Mucosa of descending colon (tissue), 3 donors: Measurements from ENCODE around the gene ERI2. TPM values are rescaled to one million over a fixed set of nuclear protein-coding genes. Genes with fewer than 3 reads are reported as not detected.
A peak's percentile ranks its signal among the peaks of the same experiment; 100 is the strongest.
"Not testable (repeated sequence)": the region's sequence is repeated elsewhere in the genome, so short reads cannot be mapped to it uniquely, and the experiment has no call there.

Experiments used
- ATAC-seq: fragments of 200-7000 bp; cut with Tn5 transposase; one replicate; pipeline ENCODE4 v1.9.1; 2020; ENCODE audit warnings: mild to moderate bottlenecking, moderate library complexity
- DNase-seq, 3 donors: peaks; one replicate each; pipeline ENCODE4 v3.0.0-alpha.2; 2020
- H3K36me3 ChIP-seq: fragments of 200-600 bp; one replicate; pipeline ENCODE4 v1.8.0; 2021; ENCODE audit warnings: low read depth, mild to moderate bottlenecking
- H3K4me1 ChIP-seq: fragments of 200-600 bp; one replicate; pipeline ENCODE4 v1.8.0; 2021; ENCODE audit warnings: low read depth, mild to moderate bottlenecking
- H3K4me3 ChIP-seq: fragments of 200-600 bp; one replicate; pipeline ENCODE4 v1.8.0; 2021; ENCODE audit warnings: mild to moderate bottlenecking
- H3K9me3 ChIP-seq: fragments of 200-600 bp; one replicate; pipeline ENCODE4 v1.8.0; 2021; ENCODE audit warnings: mild to moderate bottlenecking
- intact Hi-C, 2 donors: fragments of 100-400 bp; cut with DNase I in 1 of 2; cut with micrococcal nuclease in 1 of 2; formaldehyde crosslinking; loops; one replicate each; pipeline versions ENCODE4 v1.11.0 to v1.11.1; 2022; cut with DNase I, micrococcal nuclease
- total RNA-seq, 3 donors: library from RNA; stranded (reverse); fragmentation: NEBNext Ultra II Directional in 2 of 3; extraction: Animal tissue kit (Norgen Biotek cat#: 25700) in 2 of 3; gene quantifications; one replicate each; pipeline versions ENCODE4 v1.2.1 to v1.2.4, GENCODE V29; 2021 to 2023
- TF ChIP-seq, protein P1 (sequence below): fragments of 200-600 bp; IDR thresholded peaks from one replicate; pipeline ENCODE4 v1.8.0; 2022; ENCODE audit warnings: antibody characterized with exemption, mild to moderate bottlenecking
- donor health status: DM: no; HTN: no; CAD: no; lungs with moderate emphysema.
- donor health status: DM: no; HTN: no; CAD: no.
- donor health status: DM: no; HTN: yes; CAD: no.

The ERI2 gene
- total RNA-seq, 3 donors from 2014 or later, result 16.2 to 30.3 (median 30.2) TPM

DNA sequence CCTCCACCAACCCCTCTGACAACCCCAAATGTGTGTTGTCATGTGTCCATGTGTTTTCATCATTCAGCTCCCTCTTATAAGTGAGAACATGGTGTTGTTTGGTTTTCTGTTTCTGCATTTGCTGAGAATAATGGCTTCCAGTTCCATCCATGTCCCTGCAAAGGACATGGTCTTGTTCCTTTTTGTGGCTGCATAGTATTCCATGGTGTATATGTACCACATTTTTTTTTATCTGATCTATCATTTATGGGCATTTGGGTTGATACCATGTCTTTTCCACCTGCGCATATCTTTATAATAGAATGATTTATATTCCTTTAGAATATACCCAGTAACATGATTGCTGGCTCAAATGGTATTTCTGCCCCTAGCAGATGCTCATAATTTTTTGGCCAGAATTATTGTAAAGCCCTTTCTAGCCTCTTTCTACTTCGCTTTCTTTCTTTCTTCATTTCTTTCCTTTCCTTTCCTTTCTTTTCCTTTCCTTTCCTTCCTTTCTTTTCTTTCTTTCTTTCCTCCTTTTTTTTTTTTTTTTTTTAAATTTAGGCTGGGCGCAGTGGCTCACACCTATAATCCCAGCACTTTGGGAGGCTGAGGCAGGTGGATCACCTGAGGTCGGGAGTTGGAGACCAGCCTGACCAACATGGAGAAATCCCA, 12.8 kb upstream of the ERI2 start:
- intact Hi-C loops, result no loop called here
- ATAC-seq, result no peak
- TF ChIP-seq, protein P1, sequence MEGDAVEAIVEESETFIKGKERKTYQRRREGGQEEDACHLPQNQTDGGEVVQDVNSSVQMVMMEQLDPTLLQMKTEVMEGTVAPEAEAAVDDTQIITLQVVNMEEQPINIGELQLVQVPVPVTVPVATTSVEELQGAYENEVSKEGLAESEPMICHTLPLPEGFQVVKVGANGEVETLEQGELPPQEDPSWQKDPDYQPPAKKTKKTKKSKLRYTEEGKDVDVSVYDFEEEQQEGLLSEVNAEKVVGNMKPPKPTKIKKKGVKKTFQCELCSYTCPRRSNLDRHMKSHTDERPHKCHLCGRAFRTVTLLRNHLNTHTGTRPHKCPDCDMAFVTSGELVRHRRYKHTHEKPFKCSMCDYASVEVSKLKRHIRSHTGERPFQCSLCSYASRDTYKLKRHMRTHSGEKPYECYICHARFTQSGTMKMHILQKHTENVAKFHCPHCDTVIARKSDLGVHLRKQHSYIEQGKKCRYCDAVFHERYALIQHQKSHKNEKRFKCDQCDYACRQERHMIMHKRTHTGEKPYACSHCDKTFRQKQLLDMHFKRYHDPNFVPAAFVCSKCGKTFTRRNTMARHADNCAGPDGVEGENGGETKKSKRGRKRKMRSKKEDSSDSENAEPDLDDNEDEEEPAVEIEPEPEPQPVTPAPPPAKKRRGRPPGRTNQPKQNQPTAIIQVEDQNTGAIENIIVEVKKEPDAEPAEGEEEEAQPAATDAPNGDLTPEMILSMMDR, result no peak
- Histone ChIP-seq H3K4me3 (no peak overlapping the region), H3K4me1 (no peaks in the 10 kb centered on the region), H3K9me3 (no peaks in the 10 kb centered on the region), H3K36me3 (no peaks in the 10 kb centered on the region)
- no peak for DNase-seq

DNA sequence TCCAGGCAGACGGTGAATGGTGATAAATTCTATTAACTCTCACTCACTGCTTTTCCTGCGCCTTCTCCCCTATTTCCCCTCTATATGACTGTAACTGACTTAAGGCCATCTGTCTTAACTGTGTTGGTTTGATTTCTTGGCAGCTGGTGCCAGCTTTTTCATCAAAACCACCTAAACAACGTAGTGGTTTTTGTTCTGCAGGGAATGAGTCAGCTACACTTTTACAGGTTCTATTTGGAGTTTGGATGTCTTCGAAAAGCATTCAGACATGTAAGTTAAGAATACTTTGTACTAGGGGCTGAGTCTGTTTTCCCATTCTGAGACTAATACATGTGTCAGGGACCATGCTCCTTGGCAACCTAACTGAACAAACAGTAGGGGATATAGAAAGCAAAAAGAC, 8.5 kb upstream of the ERI2 start:
- Histone ChIP-seq H3K4me1 (no peaks in the 10 kb centered on the region), H3K9me3 (no peaks in the 10 kb centered on the region), H3K4me3 (no peak overlapping the region), H3K36me3 (no peaks in the 10 kb centered on the region)
- no peak for DNase-seq
- no peak for ATAC-seq
- TF ChIP-seq, protein P1, result no peak
- intact Hi-C loops, result no loop called here

- intact Hi-C loops, result no loop called here
- no peak for ATAC-seq
- TF ChIP-seq, protein P1, result no peak
- no peaks in the 10 kb centered on the region for H3K9me3 ChIP-seq
- H3K36me3 ChIP-seq, result no peaks in the 10 kb centered on the region
- DNase-seq, result no peak
- H3K4me3 ChIP-seq, result no peak overlapping the region
- H3K4me1 ChIP-seq, result no peaks in the 10 kb centered on the region
Observed at GRCh38 chr16:20812510-20812909, 6.2 kb upstream of the ERI2 start.

DNA sequence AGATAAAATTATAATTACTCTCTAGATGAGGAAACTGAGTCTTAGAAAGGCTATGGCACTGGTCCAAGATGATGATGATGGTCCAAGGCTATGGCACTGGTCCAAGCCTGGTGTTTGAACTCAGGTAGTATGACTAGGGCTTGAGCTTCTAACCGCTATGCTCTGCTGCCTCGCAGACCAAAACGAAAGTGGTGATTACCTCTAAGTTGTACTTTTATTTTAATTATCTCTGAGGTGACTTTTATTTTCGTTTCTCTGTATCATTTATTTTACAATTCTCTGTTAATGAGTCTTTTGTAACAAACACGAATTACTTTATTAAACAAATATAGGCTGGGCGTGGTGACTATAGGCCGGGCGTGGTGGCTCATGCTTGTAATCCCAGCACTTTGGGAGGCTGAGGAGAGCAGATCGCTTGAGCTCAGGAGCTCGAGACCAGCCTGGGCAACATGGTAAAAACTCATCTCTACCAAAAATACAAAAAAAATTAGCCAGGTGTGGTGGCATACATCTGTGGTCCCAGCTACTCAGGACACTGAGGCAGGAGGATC, 5.7 kb upstream of the ERI2 start:
- intact Hi-C loops, result no loop called here
- Histone ChIP-seq H3K4me3 (no peak overlapping the region), H3K9me3 (no peaks in the 10 kb centered on the region), H3K36me3 (no peaks in the 10 kb centered on the region), H3K4me1 (no peaks in the 10 kb centered on the region)
- TF ChIP-seq, protein P1, result no peak
- DNase-seq, result peak in 1 of 3 donors; percentile 34
- peak; percentile 65 for ATAC-seq

GRCh38 chr16:20807862-20808261, 1.6 kb upstream of the ERI2 start:
- H3K4me3 ChIP-seq, result no peak overlapping the region
- intact Hi-C loops, result no loop called here
- DNase-seq, result peak in 1 of 3 donors; percentile 30
- no peaks in the 10 kb centered on the region for H3K36me3 ChIP-seq
- TF ChIP-seq, protein P1, result no peak
- no peak for ATAC-seq
- H3K4me1 ChIP-seq, result no peaks in the 10 kb centered on the region
- no peaks in the 10 kb centered on the region for H3K9me3 ChIP-seq

DNA sequence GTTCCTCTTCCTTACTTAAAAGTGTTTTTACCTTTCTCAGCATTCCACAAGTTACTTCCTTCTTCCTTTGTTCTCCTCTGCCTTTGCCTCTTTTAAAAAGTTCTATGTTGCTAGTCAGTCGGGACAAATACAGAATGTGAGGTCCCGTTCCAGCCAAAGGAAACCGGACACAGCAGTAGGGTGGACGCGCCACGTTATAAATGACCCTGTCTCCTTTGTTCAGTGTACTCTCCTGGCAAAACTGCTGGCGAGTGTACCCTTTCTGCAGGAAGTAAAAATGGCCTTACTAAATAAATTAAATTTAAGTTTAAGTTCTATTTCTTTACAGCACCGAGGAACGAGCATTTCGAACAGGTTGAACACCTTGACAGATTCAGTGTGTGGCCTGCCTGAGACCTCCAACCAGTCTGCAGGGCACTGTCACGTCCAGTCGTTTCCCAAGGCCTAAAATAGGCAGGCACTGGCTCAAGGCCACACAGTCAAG, 546 bp downstream of the ERI2 start:
- intact Hi-C loops, H3K9me3 ChIP-seq, H3K36me3 ChIP-seq, H3K4me1 ChIP-seq: not testable (repeated sequence)
- peak overlapping the region; percentile 63 for H3K4me3 ChIP-seq
- ATAC-seq, result peak; percentile 4
- DNase-seq, result peak in 1 of 3 donors; percentile 31
